A549 (cell line): ENCODE results near the gene MYOZ2. TPM values are rescaled to one million over a fixed set of nuclear protein-coding genes. Genes with fewer than 3 reads are reported as not detected.
A peak's percentile ranks its signal among the peaks of the same experiment; 100 is the strongest.

ENCODE experiments used
- ATAC-seq, 2 experiments: fragments of 200-7000 bp in 1 of 2; fragments of >200 bp in 1 of 2; cut with Nextera tagmentation in 1 of 2; cut with Tn5 transposase in 1 of 2; 3 replicates each; pipeline versions ENCODE4 v1.8.0 to v1.9.1; 2018 to 2020; ENCODE audit warnings: mild to moderate bottlenecking in 1 of 2, moderate library complexity in 1 of 2
- CTCF ChIA-PET: fragments of 300-600 bp; sonication (Branson Sonifier 250); formaldehyde crosslinking; extraction: SDS; loops from one replicate; lab custom pipeline; 2021; ENCODE audit warnings: antibody characterized with exemption, inconsistent platforms; lab: Yijun Ruan, JAX
- POLR2A ChIA-PET: fragments of 350-600 bp; formaldehyde crosslinking; extraction: SDS; loops from one replicate; lab custom pipeline; 2021; ENCODE audit warnings: antibody characterized with exemption, inconsistent platforms; lab: Yijun Ruan, JAX
- DNase-seq, 2 experiments: peaks; one replicate each; pipeline versions ENCODE4 v3.0.0 to v3.0.0-alpha.2; 2011 to 2016; ENCODE audit warnings: low read depth in 1 of 2, low spot score in 1 of 2
- FAIRE-seq: peaks from 2 replicates; lab custom pipeline; 2011; peaks lifted over from hg19 to GRCh38; lab: Jason Lieb, UNC
- H3K27ac ChIP-seq, 2 experiments: fragments of >200 bp; sonication (Bioruptor Twin); formaldehyde crosslinking; 3 replicates each; pipeline ENCODE4 v1.5.1; 2016 to 2017
- H3K4me1 ChIP-seq: fragments of >200 bp; sonication (Bioruptor Twin); formaldehyde crosslinking; 3 replicates; pipeline ENCODE4 v1.6.1; 2016
- H3K4me2 ChIP-seq: fragments of >200 bp; sonication (Bioruptor Twin); formaldehyde crosslinking; 3 replicates; pipeline ENCODE4 v1.6.1; 2016
- H3K4me3 ChIP-seq: fragments of >200 bp; sonication (Bioruptor Twin); formaldehyde crosslinking; 3 replicates; pipeline ENCODE4 v1.5.1; 2016
- H3K9me3 ChIP-seq: fragments of >200 bp; sonication (Bioruptor Twin); formaldehyde crosslinking; 3 replicates; pipeline ENCODE4 v1.6.1; 2016
- BHLHE40 ChIP-seq: IDR thresholded peaks from 2 replicates; pipeline ENCODE4 v1.6.1; 2012; ENCODE audit warnings: low read depth, low read length, inconsistent platforms
- CBX8 ChIP-seq: fragments of 200-600 bp; sonication (generic); IDR thresholded peaks from 2 replicates; pipeline ENCODE4 v1.6.1; 2016
- CHD2 ChIP-seq: fragments of 150-350 bp; IDR thresholded peaks from 2 replicates; pipeline ENCODE4 v1.6.1; 2014; ENCODE audit warnings: low read length; ENCODE audit not compliant: partially characterized antibody
- ESRRA ChIP-seq: fragments of 150-350 bp; IDR thresholded peaks from 2 replicates; pipeline ENCODE4 v1.6.1; 2014; ENCODE audit warnings: mild to moderate bottlenecking, low read length, borderline replicate concordance
- FOXS1 ChIP-seq: fragments of 250-450 bp; sonication (Bioruptor Pico); IDR thresholded peaks from 2 replicates; pipeline ENCODE4 v1.5.0; 2020; ENCODE audit warnings: mild to moderate bottlenecking, moderate library complexity
- HEYL ChIP-seq: fragments of 250-450 bp; sonication (Bioruptor Pico); IDR thresholded peaks from 2 replicates; pipeline ENCODE4 v1.8.0; 2021; ENCODE audit warnings: mild to moderate bottlenecking, moderate library complexity
- HOXA7 ChIP-seq: fragments of 250-450 bp; sonication (Bioruptor Pico); IDR thresholded peaks from 2 replicates; pipeline ENCODE4 v1.5.0; 2020; ENCODE audit warnings: mild to moderate bottlenecking, moderate library complexity
- HOXB5 ChIP-seq: fragments of 250-450 bp; sonication (Bioruptor Pico); IDR thresholded peaks from 2 replicates; pipeline ENCODE4 v1.5.0; 2020; ENCODE audit warnings: mild to moderate bottlenecking, moderate library complexity
- RFX5 ChIP-seq: fragments of 450-650 bp; IDR thresholded peaks from 2 replicates; pipeline ENCODE4 v1.7.1; 2014; ENCODE audit warnings: antibody characterized with exemption, mild to moderate bottlenecking, moderate library complexity
- TFCP2L1 ChIP-seq: fragments of 250-450 bp; sonication (Bioruptor Pico); IDR thresholded peaks from 2 replicates; pipeline ENCODE4 v1.5.0; 2021; ENCODE audit warnings: mild to moderate bottlenecking
- TP53 ChIP-seq: fragments of 250-450 bp; sonication (Bioruptor Pico); IDR thresholded peaks from 2 replicates; pipeline ENCODE4 v1.5.0; 2021; ENCODE audit warnings: mild to moderate bottlenecking, moderate library complexity
- ZSCAN20 ChIP-seq: fragments of 250-450 bp; sonication (Bioruptor Pico); IDR thresholded peaks from 2 replicates; pipeline ENCODE4 v1.8.0; 2022; ENCODE audit warnings: mild to moderate bottlenecking, moderate library complexity
- WGBS: methylation state at CpG from one replicate; pipeline ENCODE4 v1.1.6; 2017; ENCODE audit errors: missing lambda C conversion rate; 5-methylcytosine and 5-hydroxymethylcytosine counted together
- polyA plus RNA-seq, 4 experiments: library from polyadenylated mRNA; depleted of rRNA in 3 of 4; stranded (reverse); fragments of >200 nt; fragmentation: RNase III in 1 of 4; extraction: RNeasy Plus Mini Kit Qiagen cat#74134 plus additional on column Dnase treatment in 1 of 4; gene quantifications; 2 replicates in 3 of 4; 3 replicates in 1 of 4; pipeline ENCODE4 v1.2.3, GENCODE V29; 2011 to 2017
- TF ChIP-seq, protein P1 (sequence below): fragments of 250-450 bp; sonication (Bioruptor Pico); IDR thresholded peaks from 2 replicates; pipeline ENCODE4 v1.5.0; 2020; ENCODE audit warnings: low read depth, mild to moderate bottlenecking, moderate library complexity
- TF ChIP-seq, protein P2 (sequence below): fragments of >200 bp; sonication (Bioruptor Twin); formaldehyde crosslinking; IDR thresholded peaks from 3 replicates; pipeline ENCODE4 v1.6.1; 2016
- TF ChIP-seq, protein P3 (sequence below): fragments of 450-650 bp; IDR thresholded peaks from 2 replicates; pipeline ENCODE4 v1.6.1; 2014; ENCODE audit warnings: antibody characterized with exemption

MYOZ2 gene
- polyA plus RNA-seq, 2 of the 4 experiments (the other 2 are of a cell fraction): not detected

DNA sequence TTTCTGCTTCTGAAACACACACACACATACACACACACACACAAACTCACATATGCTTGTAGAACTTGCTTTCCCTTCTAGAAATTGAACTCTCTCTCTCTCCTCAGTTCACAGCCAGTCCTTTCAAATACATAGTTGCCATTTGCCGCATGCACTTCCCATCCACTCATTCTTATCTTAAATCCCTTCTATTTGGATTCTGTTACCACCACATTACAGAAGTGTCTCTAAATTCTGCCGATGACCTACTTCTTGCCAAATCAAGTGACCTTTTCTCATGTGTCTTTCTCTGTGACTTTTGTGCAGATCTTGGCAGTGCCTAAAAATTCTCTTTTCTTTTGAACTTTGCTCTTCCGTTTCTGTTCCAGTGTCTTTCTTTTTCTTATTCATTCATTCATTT, 7.5 kb upstream of the MYOZ2 start:
- Histone ChIP-seq H3K4me3 (no peak overlapping the region), H3K4me2 (no peak overlapping the region), H3K27ac (no peak overlapping the region), H3K4me1 (no peaks in the 10 kb centered on the region), H3K9me3 (no peaks in the 10 kb centered on the region)
- WGBS: 46% methylated on average over 3 of the region's 3 CpGs
- CTCF ChIA-PET: interaction anchor here (1.1 kb wide), 1 partner anchor 85 kb away, joined by 3 read pairs; the partner anchor contains the start of gene USP53
- TF ChIP-seq, protein P1, sequence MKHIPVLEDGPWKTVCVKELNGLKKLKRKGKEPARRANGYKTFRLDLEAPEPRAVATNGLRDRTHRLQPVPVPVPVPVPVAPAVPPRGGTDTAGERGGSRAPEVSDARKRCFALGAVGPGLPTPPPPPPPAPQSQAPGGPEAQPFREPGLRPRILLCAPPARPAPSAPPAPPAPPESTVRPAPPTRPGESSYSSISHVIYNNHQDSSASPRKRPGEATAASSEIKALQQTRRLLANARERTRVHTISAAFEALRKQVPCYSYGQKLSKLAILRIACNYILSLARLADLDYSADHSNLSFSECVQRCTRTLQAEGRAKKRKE (CRISPR knock-in tag): no peak
- TF ChIP-seq TFCP2L1 (no peak), HOXB5 (CRISPR knock-in tag) (no peak), CBX8 (no peak), FOXS1 (CRISPR knock-in tag) (no peak)
- FAIRE-seq (no peak), ATAC-seq (no peak), DNase-seq (no peak)
- POLR2A ChIA-PET: no interaction called here

DNA sequence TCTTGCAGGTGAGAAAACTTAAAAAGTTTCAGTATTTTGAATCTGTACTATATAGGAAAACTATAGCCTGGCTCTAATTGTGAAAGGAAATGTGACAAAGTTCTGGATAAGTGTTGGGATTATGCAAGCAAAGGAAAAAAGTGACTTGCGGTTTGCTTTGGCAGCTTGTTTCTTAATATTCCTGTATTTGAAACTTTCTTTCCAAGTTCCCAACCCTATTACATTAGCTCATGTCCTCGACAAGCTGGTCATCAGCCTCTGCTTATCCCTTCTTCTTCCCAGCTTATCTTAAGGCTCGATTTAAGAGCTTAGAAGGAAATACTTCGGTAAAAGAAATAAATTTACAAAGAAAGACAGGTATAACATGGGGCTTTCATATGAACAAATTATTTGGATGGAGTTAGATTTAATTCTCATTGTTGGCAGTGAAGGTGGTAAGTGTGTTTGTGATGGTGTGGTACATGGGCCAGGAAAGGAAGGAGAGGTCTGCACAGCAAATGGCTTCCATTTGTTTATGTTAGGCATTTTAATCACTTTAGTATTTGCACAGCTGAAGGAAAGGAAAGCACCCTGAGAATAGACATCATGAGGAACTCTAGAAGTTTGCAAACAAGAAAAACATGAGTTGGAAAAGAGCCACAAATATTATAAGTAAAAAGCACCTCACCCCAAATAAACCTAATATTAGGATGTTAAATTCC, 5.1 kb upstream of the MYOZ2 start:
- FAIRE-seq: no peak
- DNase-seq: no peak
- ChIA-PET CTCF (interaction anchor here (0.8 kb wide), 1 partner anchor 149 kb away, joined by 3 read pairs; no protein-coding TSS in a partner anchor), POLR2A (no interaction called here)
- no peak for ATAC-seq
- H3K4me3 ChIP-seq: no peak overlapping the region
- 65% methylated on average over 4 of the region's 4 CpGs for WGBS
- no peak for TF ChIP-seq HOXA7
- no peak for TF ChIP-seq TP53 (CRISPR knock-in tag)
- TF ChIP-seq, all 56 proteins: peak for 0
- Histone ChIP-seq H3K9me3 (no peaks in the 10 kb centered on the region), H3K4me1 (no peaks in the 10 kb centered on the region; the same call in 2 of the 3 replicates), H3K27ac (no peak overlapping the region), H3K4me2 (no peak overlapping the region)

- Histone ChIP-seq H3K4me2 (no peak overlapping the region), H3K27ac (no peak overlapping the region), H3K4me3 (no peak overlapping the region), H3K4me1 (peaks cover 6% of the 10 kb centered on the region; the same call in 1 of the 3 replicates), H3K9me3 (no peaks in the 10 kb centered on the region)
- ChIA-PET CTCF (no interaction called here), POLR2A (no interaction called here)
- ATAC-seq (no peak), DNase-seq (no peak), FAIRE-seq (no peak)
- TF ChIP-seq TFCP2L1: no peak
- WGBS: 93% methylated on average over 4 of the region's 4 CpGs
Observed at GRCh38 chr4:119131164-119131563, 4.5 kb upstream of the MYOZ2 start.

GRCh38 chr4:119132306-119132705, 3.3 kb upstream of the MYOZ2 start:
- Histone ChIP-seq H3K4me1 (peaks cover 7% of the 10 kb centered on the region; the same call in 1 of the 3 replicates), H3K4me3 (no peak overlapping the region), H3K9me3 (no peaks in the 10 kb centered on the region), H3K4me2 (no peak overlapping the region), H3K27ac (no peak overlapping the region)
- ChIA-PET POLR2A (no interaction called here), CTCF (no interaction called here)
- TF ChIP-seq, protein P2, sequence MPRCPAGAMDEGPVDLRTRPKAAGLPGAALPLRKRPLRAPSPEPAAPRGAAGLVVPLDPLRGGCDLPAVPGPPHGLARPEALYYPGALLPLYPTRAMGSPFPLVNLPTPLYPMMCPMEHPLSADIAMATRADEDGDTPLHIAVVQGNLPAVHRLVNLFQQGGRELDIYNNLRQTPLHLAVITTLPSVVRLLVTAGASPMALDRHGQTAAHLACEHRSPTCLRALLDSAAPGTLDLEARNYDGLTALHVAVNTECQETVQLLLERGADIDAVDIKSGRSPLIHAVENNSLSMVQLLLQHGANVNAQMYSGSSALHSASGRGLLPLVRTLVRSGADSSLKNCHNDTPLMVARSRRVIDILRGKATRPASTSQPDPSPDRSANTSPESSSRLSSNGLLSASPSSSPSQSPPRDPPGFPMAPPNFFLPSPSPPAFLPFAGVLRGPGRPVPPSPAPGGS: no peak
- TF ChIP-seq ESRRA (no peak), ZSCAN20 (CRISPR knock-in tag) (no peak)
- DNase-seq (no peak), FAIRE-seq (no peak), ATAC-seq (no peak)
- 64% methylated on average over 5 of the region's 5 CpGs for WGBS

GRCh38 chr4:119136546-119136945, 914 bp downstream of the MYOZ2 start:
- CTCF ChIA-PET: no interaction called here
- ATAC-seq (0 out of 6 replicates have a peak, but pooled peaks of 1 of the 2 experiments have one; percentile 33), DNase-seq (no peak), FAIRE-seq (no peak)
- no peak overlapping the region for H3K27ac ChIP-seq
- no peak overlapping the region for H3K4me3 ChIP-seq
- no peak overlapping the region for H3K4me2 ChIP-seq
- H3K9me3 ChIP-seq: no peaks in the 10 kb centered on the region
- peaks cover 32% of the 10 kb centered on the region; the same call in 2 of the 3 replicates for H3K4me1 ChIP-seq
- 56% methylated on average over 3 of the region's 3 CpGs for WGBS
- POLR2A ChIA-PET: interaction anchor here (3.2 kb wide), 1 partner anchor 76 kb away, joined by 12 read pairs; the partner anchor contains the start of gene USP53
- TF ChIP-seq, protein P3, sequence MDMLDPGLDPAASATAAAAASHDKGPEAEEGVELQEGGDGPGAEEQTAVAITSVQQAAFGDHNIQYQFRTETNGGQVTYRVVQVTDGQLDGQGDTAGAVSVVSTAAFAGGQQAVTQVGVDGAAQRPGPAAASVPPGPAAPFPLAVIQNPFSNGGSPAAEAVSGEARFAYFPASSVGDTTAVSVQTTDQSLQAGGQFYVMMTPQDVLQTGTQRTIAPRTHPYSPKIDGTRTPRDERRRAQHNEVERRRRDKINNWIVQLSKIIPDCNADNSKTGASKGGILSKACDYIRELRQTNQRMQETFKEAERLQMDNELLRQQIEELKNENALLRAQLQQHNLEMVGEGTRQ: no peak
- no peak for TF ChIP-seq FOXS1 (CRISPR knock-in tag)
- no peak for TF ChIP-seq BHLHE40
- no peak for TF ChIP-seq TP53 (CRISPR knock-in tag)
- TF ChIP-seq RFX5: no peak
- TF ChIP-seq, protein P1 (CRISPR knock-in tag): no peak
- no peak for TF ChIP-seq CHD2
- TF ChIP-seq HEYL (CRISPR knock-in tag): no peak
